ENCODE measurements around the gene DYNLT2B.

DNA sequence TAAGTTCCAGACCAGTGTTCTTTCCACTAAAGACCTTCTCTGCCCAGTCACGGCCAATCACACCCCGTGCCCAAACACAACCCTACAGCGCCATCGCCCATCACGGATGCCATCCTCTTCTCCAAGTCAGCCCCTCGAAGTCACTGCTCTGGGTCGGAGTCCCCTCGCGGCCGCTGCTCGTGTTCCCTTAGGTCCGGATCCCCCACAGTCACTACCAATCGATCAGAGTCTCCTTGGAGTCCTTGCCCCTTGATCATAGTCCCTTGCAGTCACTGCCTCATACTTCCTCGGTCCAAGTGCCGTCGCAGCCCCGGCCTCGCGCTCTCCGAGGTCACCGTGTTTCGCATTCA, 31.0 kb downstream of the DYNLT2B start:
- TF ChIP-seq, protein P1, sequence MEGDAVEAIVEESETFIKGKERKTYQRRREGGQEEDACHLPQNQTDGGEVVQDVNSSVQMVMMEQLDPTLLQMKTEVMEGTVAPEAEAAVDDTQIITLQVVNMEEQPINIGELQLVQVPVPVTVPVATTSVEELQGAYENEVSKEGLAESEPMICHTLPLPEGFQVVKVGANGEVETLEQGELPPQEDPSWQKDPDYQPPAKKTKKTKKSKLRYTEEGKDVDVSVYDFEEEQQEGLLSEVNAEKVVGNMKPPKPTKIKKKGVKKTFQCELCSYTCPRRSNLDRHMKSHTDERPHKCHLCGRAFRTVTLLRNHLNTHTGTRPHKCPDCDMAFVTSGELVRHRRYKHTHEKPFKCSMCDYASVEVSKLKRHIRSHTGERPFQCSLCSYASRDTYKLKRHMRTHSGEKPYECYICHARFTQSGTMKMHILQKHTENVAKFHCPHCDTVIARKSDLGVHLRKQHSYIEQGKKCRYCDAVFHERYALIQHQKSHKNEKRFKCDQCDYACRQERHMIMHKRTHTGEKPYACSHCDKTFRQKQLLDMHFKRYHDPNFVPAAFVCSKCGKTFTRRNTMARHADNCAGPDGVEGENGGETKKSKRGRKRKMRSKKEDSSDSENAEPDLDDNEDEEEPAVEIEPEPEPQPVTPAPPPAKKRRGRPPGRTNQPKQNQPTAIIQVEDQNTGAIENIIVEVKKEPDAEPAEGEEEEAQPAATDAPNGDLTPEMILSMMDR (IDR thresholded peaks at IDR 0.05) = no peak
- no peak for TF ChIP-seq POLR2A (IDR thresholded peaks at IDR 0.05)
